Measurements from ENCODE around the gene MED15. TPM values are rescaled to one million over a fixed set of nuclear protein-coding genes. Genes with fewer than 3 reads are reported as not detected.

MED15 gene
- total and polyA plus RNA-seq, 3 donors from 2014 or later: 71.0 to 101 (median 81.6) TPM

- Histone ChIP-seq H3K4me1 (no peaks in the 10 kb centered on the region), H3K4me3 (no peak overlapping the region), H3K9me3 (no peaks in the 10 kb centered on the region), H3K27ac (no peak overlapping the region), H3K27me3 (no peaks in the 10 kb centered on the region), H3K36me3 (ENCODE audit: low read depth, missing control alignments) (no peaks in the 10 kb centered on the region)
- no peak for DNase-seq
- TF ChIP-seq, protein P1, sequence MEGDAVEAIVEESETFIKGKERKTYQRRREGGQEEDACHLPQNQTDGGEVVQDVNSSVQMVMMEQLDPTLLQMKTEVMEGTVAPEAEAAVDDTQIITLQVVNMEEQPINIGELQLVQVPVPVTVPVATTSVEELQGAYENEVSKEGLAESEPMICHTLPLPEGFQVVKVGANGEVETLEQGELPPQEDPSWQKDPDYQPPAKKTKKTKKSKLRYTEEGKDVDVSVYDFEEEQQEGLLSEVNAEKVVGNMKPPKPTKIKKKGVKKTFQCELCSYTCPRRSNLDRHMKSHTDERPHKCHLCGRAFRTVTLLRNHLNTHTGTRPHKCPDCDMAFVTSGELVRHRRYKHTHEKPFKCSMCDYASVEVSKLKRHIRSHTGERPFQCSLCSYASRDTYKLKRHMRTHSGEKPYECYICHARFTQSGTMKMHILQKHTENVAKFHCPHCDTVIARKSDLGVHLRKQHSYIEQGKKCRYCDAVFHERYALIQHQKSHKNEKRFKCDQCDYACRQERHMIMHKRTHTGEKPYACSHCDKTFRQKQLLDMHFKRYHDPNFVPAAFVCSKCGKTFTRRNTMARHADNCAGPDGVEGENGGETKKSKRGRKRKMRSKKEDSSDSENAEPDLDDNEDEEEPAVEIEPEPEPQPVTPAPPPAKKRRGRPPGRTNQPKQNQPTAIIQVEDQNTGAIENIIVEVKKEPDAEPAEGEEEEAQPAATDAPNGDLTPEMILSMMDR (IDR thresholded peaks at IDR 0.05): no peak
- no peak for TF ChIP-seq POLR2A (IDR thresholded peaks at IDR 0.05)
- WGBS, 2 donors: 94% methylated on average over 4 to 6 of the region's 6 CpGs
- intact Hi-C loops (cut with DNase I; ENCODE audit: low total_unique reads): no loop called here
Measured at GRCh38 chr22:20613301-20613700, 105.9 kb downstream of the MED15 start.

GRCh38 chr22:20615021-20615420 is 107.6 kb downstream of the MED15 start:
- Histone ChIP-seq H3K36me3 (ENCODE audit: low read depth, missing control alignments) (no peaks in the 10 kb centered on the region), H3K27ac (no peak overlapping the region), H3K9me3 (no peaks in the 10 kb centered on the region), H3K4me1 (no peaks in the 10 kb centered on the region), H3K4me3 (no peak overlapping the region), H3K27me3 (no peaks in the 10 kb centered on the region)
- 59 to 74% methylated on average over 6 of the region's 6 CpGs for WGBS, 2 donors
- intact Hi-C loops (cut with DNase I; ENCODE audit: low total_unique reads): no loop called here
- DNase-seq: no peak
- no peak for TF ChIP-seq POLR2A (IDR thresholded peaks at IDR 0.05)
- TF ChIP-seq, protein P1 (IDR thresholded peaks at IDR 0.05): no peak

DNA sequence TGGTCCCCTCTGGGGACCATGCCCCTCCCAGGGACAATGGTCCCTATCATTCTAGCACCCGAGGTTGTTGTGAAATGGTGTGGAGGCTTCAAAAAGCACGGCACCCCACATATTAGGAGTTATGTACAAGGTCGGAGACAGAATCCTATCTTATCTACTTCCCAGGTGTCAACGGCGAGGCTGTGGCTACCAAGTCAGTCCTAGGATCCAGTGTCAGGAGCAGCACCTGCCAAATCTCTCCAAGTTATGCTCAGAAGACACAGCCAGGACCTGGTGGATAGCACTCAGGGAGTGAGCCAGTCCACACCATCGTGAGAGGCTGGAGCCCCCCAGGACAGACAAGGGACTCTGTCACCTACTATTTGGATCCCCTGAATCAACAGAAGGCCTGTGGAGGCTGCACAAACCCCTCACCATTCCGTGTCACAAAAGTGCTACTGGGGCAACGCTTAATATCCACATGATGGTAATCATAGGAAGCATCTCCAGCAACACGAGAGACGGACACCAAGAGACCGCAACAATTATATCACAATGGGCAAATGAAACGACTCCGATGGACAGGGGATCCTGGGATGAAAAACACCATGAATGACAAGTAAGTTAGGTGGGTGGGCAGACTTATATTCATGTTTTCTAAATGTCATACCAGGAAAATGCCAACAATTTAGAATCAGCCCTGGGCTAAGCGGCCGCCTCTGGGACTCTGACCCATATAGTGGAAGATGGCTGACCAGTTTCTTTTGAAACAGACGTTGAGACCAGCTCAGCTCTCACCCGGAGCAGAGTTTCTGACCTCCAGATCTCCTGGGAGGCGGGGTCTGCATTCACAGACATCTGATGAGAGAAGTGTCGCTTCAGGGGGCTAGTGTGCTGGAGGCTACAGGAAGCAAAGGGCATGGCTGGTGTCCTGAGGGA is 108.4 kb downstream of the MED15 start:
- no peaks in the 10 kb centered on the region for H3K4me1 ChIP-seq
- H3K9me3 ChIP-seq: no peaks in the 10 kb centered on the region
- WGBS, 2 donors: 79 to 81% methylated on average over 19 of the region's 19 CpGs
- intact Hi-C loops (cut with DNase I; ENCODE audit: low total_unique reads): no loop called here
- H3K27me3 ChIP-seq: no peaks in the 10 kb centered on the region
- no peak for DNase-seq
- H3K36me3 ChIP-seq (ENCODE audit: low read depth, missing control alignments): no peaks in the 10 kb centered on the region
- TF ChIP-seq POLR2A (IDR thresholded peaks at IDR 0.05): no peak
- TF ChIP-seq, protein P1 (IDR thresholded peaks at IDR 0.05): no peak
- H3K27ac ChIP-seq: no peak overlapping the region
- H3K4me3 ChIP-seq: no peak overlapping the region

DNA sequence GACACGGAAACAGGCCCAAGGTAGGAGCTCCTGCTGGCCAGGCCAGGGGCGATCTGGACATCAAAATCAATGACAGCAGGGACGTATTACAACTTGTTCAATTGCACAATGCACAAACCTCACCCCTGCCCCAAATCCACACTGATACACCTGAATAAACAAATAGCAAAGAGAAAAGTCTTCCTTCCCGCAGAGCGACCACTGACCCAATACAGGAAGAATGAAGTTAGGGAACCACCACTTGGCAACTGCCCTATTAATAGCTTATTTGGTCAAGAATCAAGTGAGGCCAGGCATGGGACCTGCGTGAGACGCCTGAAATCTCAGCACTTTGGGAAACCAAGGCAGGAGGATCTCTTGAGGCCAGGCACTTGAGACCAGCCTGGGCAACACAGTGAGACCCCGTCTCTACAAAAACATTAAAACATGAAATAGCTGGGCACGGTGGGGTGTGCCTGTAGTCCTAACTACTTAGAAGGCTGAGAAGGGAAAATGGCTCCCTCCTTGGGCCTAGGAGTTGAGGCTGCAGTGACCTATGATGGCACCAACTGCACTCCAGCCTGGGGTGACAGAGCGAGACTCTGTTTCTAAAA is 109.1 kb downstream of the MED15 start:
- Histone ChIP-seq H3K27ac (no peak overlapping the region), H3K4me3 (no peak overlapping the region), H3K9me3 (no peaks in the 10 kb centered on the region), H3K27me3 (no peaks in the 10 kb centered on the region), H3K4me1 (no peaks in the 10 kb centered on the region), H3K36me3 (ENCODE audit: low read depth, missing control alignments) (no peaks in the 10 kb centered on the region)
- TF ChIP-seq, protein P1 (IDR thresholded peaks at IDR 0.05): no peak
- no peak for TF ChIP-seq POLR2A (IDR thresholded peaks at IDR 0.05)
- DNase-seq: no peak
- intact Hi-C loops (cut with DNase I; ENCODE audit: low total_unique reads): no loop called here
- WGBS, 2 donors: 89 to 91% methylated on average over 10 of the region's 10 CpGs
